Coronary artery (tissue), 2 donors: ENCODE data around the gene ADAT1.

Experiments used
- DNase-seq: peaks from one replicate; pipeline ENCODE4 v3.0.0-alpha.2; 2017; ENCODE audit warnings: low spot score
- H3K27ac ChIP-seq, 2 donors: fragments of 200-600 bp; sonication (generic); one replicate each; pipeline ENCODE4 v1.5.1; 2016 to 2019
- H3K4me3 ChIP-seq: fragments of 200-600 bp; sonication (generic); 2 replicates; pipeline ENCODE4 v1.5.1; 2016; ENCODE audit warnings: mild to moderate bottlenecking, moderate library complexity
- CTCF ChIP-seq: fragments of 200-600 bp; sonication (generic); IDR thresholded peaks from one replicate; pipeline ENCODE4 v1.5.1; 2019; ENCODE audit warnings: antibody characterized with exemption

The ADAT1 gene

GRCh38 chr16:75555213-75555706 is 67.8 kb downstream of the ADAT1 start:
- Histone ChIP-seq H3K27ac (peak overlapping the region; percentile 64 to 84), H3K4me3 (peak overlapping the region; percentile 85)
- TF ChIP-seq CTCF = no peak
- DNase-seq = peak; percentile 85

GRCh38 chr16:75552951-75553350 is 70.1 kb downstream of the ADAT1 start:
- TF ChIP-seq CTCF = no peak
- no peak for DNase-seq
- H3K4me3 ChIP-seq = no peak overlapping the region
- peak overlapping the region in 1 of 2 donors; percentile 4 for H3K27ac ChIP-seq

- Histone ChIP-seq H3K27ac (peak overlapping the region in 1 of 2 donors; percentile 18), H3K4me3 (no peak overlapping the region)
- no peak for TF ChIP-seq CTCF
- no peak for DNase-seq
These were observed 72.8 kb downstream of the ADAT1 start for GRCh38 chr16:75550211-75550662.
